Choroid plexus epithelial cell (primary cell): Measurements from ENCODE around the gene POLE3.
"Not testable (repeated sequence)": the region's sequence is repeated elsewhere in the genome, so short reads cannot be mapped to it uniquely, and the experiment has no call there.

Experiments
- DNase-seq: peaks from one replicate; pipeline ENCODE4 v3.0.0-alpha.2; 2010; ENCODE audit warnings: low read depth
- H3K4me3 ChIP-seq: 2 replicates; pipeline ENCODE4 v1.5.1; 2011; ENCODE audit warnings: low read depth, mild to moderate bottlenecking, control low read depth, low read length, moderate library complexity
- TF ChIP-seq, protein P1 (sequence below): conservative IDR thresholded peaks from 2 replicates; pipeline ENCODE4 v1.5.1; 2011; ENCODE audit warnings: low read depth, mild to moderate bottlenecking, control low read depth, inconsistent platforms, low read length, moderate library complexity

The POLE3 gene

DNA sequence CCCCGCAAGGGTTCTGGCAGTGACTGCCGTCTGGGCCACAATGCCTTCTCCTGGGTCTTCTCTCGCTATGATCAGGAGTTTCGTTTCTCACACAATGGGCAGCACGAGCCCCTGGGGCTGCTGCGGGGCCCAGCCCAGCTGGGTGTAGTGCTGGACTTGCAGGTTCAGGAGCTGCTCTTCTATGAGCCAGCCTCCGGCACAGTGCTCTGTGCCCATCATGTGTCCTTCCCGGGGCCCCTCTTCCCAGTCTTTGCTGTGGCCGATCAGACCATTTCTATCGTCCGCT is 40.7 kb downstream of the POLE3 start:
- H3K4me3 ChIP-seq = no peak overlapping the region
- TF ChIP-seq, protein P1, sequence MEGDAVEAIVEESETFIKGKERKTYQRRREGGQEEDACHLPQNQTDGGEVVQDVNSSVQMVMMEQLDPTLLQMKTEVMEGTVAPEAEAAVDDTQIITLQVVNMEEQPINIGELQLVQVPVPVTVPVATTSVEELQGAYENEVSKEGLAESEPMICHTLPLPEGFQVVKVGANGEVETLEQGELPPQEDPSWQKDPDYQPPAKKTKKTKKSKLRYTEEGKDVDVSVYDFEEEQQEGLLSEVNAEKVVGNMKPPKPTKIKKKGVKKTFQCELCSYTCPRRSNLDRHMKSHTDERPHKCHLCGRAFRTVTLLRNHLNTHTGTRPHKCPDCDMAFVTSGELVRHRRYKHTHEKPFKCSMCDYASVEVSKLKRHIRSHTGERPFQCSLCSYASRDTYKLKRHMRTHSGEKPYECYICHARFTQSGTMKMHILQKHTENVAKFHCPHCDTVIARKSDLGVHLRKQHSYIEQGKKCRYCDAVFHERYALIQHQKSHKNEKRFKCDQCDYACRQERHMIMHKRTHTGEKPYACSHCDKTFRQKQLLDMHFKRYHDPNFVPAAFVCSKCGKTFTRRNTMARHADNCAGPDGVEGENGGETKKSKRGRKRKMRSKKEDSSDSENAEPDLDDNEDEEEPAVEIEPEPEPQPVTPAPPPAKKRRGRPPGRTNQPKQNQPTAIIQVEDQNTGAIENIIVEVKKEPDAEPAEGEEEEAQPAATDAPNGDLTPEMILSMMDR = no peak
- no peak for DNase-seq

DNA sequence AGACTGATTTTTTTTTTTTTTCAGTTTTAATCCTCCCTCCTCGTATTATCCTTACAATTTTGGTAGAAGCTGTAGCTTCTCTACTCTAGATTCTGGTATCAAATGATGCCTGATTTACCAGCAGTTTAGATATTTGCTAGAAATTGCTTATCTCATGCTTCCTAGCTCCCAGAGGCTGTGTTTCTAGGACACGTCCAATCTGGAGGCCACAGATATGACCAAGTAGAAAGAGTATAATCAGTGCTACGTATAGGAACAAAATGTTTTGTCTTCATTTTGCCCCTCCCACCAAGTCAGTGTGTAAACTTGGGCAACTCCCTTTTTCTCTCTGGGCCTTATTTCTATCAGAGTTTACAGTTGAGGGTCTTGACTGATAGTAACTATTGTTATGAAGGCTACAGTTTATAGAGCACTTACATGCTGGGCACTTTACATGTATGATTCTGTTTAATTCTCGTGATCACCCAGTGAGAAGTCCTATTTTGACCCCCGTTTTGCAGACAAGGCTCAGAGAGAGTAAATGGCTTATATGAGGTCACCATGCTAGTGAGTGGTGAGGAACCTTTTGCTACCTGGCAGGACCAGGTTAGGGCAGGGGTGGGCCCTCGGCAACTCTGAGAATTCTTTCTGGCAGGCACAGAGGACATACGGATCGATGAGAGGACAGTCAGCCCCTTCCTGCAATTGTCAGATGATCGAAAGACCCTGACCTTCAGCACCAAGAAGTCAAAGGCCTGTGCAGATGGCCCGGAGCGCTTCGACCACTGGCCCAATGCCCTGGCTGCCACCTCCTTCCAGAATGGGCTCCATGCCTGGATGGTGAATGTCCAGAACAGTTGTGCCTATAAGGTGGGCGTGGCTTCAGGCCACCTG is 41.3 kb downstream of the POLE3 start:
- no peak for DNase-seq
- H3K4me3 ChIP-seq = no peak overlapping the region

DNA sequence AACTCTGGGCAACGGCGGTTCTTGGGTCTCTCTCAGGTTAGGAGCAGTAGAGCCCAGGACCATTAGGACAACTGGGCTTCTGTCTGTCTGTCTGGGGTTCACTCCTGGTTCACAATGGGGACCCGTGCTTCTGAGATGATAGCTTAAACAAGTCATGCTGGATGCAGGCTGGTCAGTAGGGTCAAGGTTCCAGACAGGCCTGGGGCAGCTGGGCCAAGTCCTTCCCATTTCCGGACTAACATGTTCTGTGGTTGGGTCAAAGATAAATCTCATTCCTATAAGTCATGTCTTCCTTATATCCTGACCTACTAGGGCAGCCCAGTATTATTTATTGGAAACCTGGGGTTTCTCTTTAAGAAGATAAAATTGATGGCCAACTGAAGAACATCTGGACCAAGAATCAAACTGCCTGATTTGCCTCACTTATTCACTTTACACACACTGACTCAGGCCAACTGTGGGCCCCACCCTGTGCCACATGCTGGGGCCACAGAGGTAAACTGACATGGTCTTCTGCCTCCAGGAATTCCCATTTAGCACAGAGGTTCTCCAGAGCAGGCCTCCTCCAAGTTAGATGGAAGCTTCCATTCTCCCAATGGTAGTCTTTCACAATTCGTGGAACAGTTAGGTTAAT is 42.0 kb downstream of the POLE3 start:
- no peak for DNase-seq
- no peak overlapping the region for H3K4me3 ChIP-seq
- TF ChIP-seq, protein P1 = no peak

More for the DNA sequence above, 41.3 kb downstream of the POLE3 start:
- TF ChIP-seq, protein P1 = no peak

DNA sequence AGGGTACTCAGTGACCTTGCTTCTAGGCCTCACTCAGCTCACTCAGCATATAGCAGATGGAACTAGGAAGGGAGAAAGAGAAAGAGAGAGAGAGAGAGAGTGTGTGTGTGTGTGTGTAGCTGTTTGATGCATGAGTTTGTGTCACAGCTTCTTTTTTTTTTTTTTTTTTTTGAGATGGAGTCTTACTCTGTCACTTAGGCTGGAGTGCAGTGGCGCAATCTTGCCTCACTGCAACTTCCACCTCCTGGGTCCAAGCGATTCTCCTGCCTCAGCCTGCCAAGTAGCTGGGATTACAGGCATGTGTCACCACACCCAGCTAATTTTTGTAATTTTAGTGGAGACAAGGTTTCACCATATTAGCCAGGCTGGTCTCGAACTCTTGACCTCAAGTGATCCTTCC is 44.8 kb downstream of the POLE3 start:
- H3K4me3 ChIP-seq, DNase-seq: not testable (repeated sequence)

DNA sequence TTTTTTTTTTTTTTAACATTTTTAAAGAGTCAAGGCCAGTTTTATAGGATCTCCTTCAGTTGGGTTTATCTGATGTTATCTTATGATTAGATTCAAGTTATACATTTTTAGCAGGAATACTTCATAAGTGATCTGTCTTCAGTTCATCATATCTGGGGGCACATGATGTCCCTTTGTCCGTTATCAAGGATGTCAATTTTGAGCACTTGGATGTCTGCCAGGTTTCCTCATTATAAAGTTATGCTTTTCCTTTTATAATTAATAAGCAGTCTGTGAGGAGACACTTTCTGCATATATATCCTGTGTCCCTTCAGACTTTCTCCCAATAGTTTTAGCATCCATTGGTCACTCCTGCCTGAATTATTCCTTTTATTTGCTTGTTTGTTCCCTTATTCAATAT is 45.5 kb downstream of the POLE3 start:
- TF ChIP-seq, protein P1 = no peak
- H3K4me3 ChIP-seq = no peak overlapping the region
- DNase-seq = no peak

DNA sequence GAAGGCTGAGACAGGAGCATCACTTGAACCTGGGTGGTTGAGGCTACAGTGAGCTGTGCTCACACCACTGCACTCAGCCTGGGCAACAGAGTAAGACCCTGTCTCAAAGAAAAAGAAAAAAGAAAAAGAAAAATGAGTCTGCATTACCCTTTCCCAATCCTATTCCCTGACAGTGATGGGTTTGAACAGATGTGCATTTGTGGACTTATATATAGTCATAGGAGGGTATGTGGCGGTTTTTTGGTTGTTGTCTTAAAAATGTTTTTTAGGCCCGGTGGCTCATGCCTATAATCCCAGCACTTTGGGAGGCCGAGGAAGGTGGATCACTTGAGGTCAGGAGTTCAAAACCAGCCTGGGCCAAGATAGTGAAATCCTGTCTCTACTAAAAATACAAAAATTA is 47.1 kb downstream of the POLE3 start:
- TF ChIP-seq, protein P1 = no peak
- no peak for DNase-seq
- no peak overlapping the region for H3K4me3 ChIP-seq

DNA sequence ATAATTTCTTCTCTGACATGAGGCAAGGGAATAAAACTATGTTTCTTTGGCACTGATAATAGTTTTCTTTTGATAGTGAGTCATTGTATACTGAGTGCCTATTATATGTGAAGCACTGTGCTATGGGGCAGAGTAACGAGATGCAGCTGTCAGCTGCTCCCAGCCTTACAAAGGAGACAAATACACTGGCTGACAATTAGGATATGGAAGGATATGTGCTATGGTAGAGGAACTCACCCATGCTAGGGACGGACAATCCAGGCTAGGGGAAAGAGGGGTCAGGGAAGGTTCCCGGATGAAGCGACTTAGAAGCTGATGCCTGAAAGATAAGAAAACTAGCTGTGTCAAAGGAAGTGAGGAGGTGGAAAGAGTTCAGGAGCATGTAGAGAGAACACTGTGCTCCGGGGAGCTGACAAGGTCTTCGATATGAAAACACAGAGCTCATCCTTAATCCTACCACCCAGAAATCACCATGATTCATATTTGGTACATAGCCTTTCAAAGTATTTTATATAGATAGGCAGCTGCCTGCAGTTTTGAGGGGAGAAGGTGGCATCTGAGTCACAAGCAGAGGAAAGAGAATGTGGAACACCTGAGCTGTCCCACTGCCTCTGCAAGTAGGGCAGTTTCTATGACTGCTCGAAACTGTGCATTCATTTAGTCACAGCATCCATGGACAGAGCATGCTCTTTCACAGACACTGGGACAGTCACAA is 49.0 kb downstream of the POLE3 start:
- H3K4me3 ChIP-seq = no peak overlapping the region
- TF ChIP-seq, protein P1 = no peak
- peak; percentile 45 for DNase-seq
